Glutamatergic neuron (in vitro differentiated cells): ENCODE measurements around the gene PLCG1. TPM values are rescaled to one million over a fixed set of nuclear protein-coding genes. Genes with fewer than 3 reads are reported as not detected.

ENCODE experiments used
- DNase-seq: peaks from one replicate; pipeline ENCODE4 v3.0.0; 2022
- H3K27ac Mint-ChIP-seq: one replicate; pipeline ENCODE4 v1.8.0; 2020; ENCODE audit warnings: mild to moderate bottlenecking, mixed read lengths, inconsistent platforms; ENCODE audit not compliant: unreplicated experiment
- H3K27me3 Mint-ChIP-seq: one replicate; pipeline ENCODE4 v1.8.0; 2020; ENCODE audit warnings: mild to moderate bottlenecking, moderate library complexity, mixed read lengths, inconsistent platforms; ENCODE audit not compliant: unreplicated experiment
- H3K36me3 Mint-ChIP-seq: one replicate; pipeline ENCODE4 v1.8.0; 2020; ENCODE audit warnings: mild to moderate bottlenecking, mixed read lengths, inconsistent platforms; ENCODE audit not compliant: unreplicated experiment
- H3K4me1 Mint-ChIP-seq: one replicate; pipeline ENCODE4 v1.8.0; 2020; ENCODE audit warnings: mild to moderate bottlenecking, low read depth, mixed read lengths, inconsistent platforms; ENCODE audit not compliant: unreplicated experiment
- H3K4me3 Mint-ChIP-seq: one replicate; pipeline ENCODE4 v1.8.0; 2020; ENCODE audit warnings: mild to moderate bottlenecking, mixed read lengths, inconsistent platforms; ENCODE audit not compliant: unreplicated experiment
- H3K9me3 Mint-ChIP-seq: one replicate; pipeline ENCODE4 v1.8.0; 2020; ENCODE audit warnings: mild to moderate bottlenecking, moderate library complexity, mixed read lengths, inconsistent platforms; ENCODE audit not compliant: unreplicated experiment
- CTCF ChIP-seq: fragments of 200-600 bp; sonication (generic); IDR thresholded peaks from one replicate; pipeline ENCODE4 v1.5.0; 2021; ENCODE audit not compliant: partially characterized antibody, unreplicated experiment
- total RNA-seq: library from RNA; stranded (reverse); fragmentation: NEBNext Ultra II Directional; extraction: Animal tissue kit (Norgen Biotek cat#: 25700); gene quantifications from one replicate; pipeline ENCODE4 v1.2.1, GENCODE V29; 2021; ENCODE audit not compliant: unreplicated experiment

Gene PLCG1
- total RNA-seq, 1 donor from 2014 or later: 458 TPM

GRCh38 chr20:41151134-41151869 is 14.0 kb downstream of the PLCG1 start:
- Mint-ChIP-seq H3K27ac (peak overlapping the region; percentile 95), H3K4me3 (peak overlapping the region; percentile 82), H3K36me3 (peaks cover 12% of the 10 kb centered on the region), H3K4me1 (peaks cover 45% of the 10 kb centered on the region), H3K27me3 (peaks cover 24% of the 10 kb centered on the region), H3K9me3 (peaks cover 11% of the 10 kb centered on the region)
- TF ChIP-seq CTCF: no peak
- DNase-seq: no peak

- no peak for DNase-seq
- peaks cover 45% of the 10 kb centered on the region for H3K4me1 Mint-ChIP-seq
- H3K9me3 Mint-ChIP-seq: peaks cover 10% of the 10 kb centered on the region
- H3K27me3 Mint-ChIP-seq: peaks cover 20% of the 10 kb centered on the region
- TF ChIP-seq CTCF: no peak
- H3K4me3 Mint-ChIP-seq: peak overlapping the region; percentile 8
- peak overlapping the region; percentile 63 for H3K27ac Mint-ChIP-seq
- peaks cover 12% of the 10 kb centered on the region for H3K36me3 Mint-ChIP-seq
Measured at GRCh38 chr20:41152108-41152757, 14.9 kb downstream of the PLCG1 start.

- peak overlapping the region; percentile 69 for H3K27ac Mint-ChIP-seq
- H3K27me3 Mint-ChIP-seq: peaks cover 19% of the 10 kb centered on the region
- peaks cover 48% of the 10 kb centered on the region for H3K4me1 Mint-ChIP-seq
- H3K9me3 Mint-ChIP-seq: peaks cover 7% of the 10 kb centered on the region
- peak overlapping the region; percentile 67 for H3K4me3 Mint-ChIP-seq
- TF ChIP-seq CTCF: no peak
- peaks cover 9% of the 10 kb centered on the region for H3K36me3 Mint-ChIP-seq
- DNase-seq: no peak
Measured at GRCh38 chr20:41154436-41155176, 17.3 kb downstream of the PLCG1 start.

- Mint-ChIP-seq H3K27ac (peak overlapping the region; percentile 43), H3K4me3 (no peak overlapping the region), H3K9me3 (peaks cover 5% of the 10 kb centered on the region), H3K36me3 (peaks cover 11% of the 10 kb centered on the region), H3K4me1 (peaks cover 47% of the 10 kb centered on the region), H3K27me3 (peaks cover 19% of the 10 kb centered on the region)
- TF ChIP-seq CTCF: no peak
- DNase-seq: no peak
Measured at GRCh38 chr20:41155261-41155660, 17.9 kb downstream of the PLCG1 start.
